Measurements from ENCODE around the gene KATNIP.
A peak's percentile ranks its signal among the peaks of the same experiment; 100 is the strongest.

The KATNIP gene

GRCh38 chr16:27549746-27550581 lies at the start of gene KATNIP, which contains the start of gene GTF3C1:
Gene KATNIP, plus strand, starts transcription at chr16:27550144. Its CDS starts 27 bp downstream, at chr16:27550171.
Gene GTF3C1, minus strand, starts transcription at chr16:27549913. Its CDS starts 23 bp downstream, at chr16:27549890.
- DNase-seq (ENCODE audit: low read depth) = peak; percentile 100

- no peak for DNase-seq (ENCODE audit: low read depth)
These were observed 49.1 kb upstream of the KATNIP start for GRCh38 chr16:27500801-27501200.

GRCh38 chr16:27503662-27504061 lies 46.3 kb upstream of the KATNIP start:
- no peak for DNase-seq (ENCODE audit: low read depth)

- no peak for DNase-seq (ENCODE audit: low read depth)
These were observed 44.4 kb upstream of the KATNIP start for GRCh38 chr16:27505297-27506236.

- no peak for DNase-seq (ENCODE audit: low read depth)
These were observed 43.2 kb upstream of the KATNIP start for GRCh38 chr16:27506771-27507170.

- no peak for DNase-seq (ENCODE audit: low read depth)
These were observed 41.5 kb upstream of the KATNIP start for GRCh38 chr16:27508476-27508875.

- DNase-seq (ENCODE audit: low read depth) = no peak
These were observed 38.1 kb upstream of the KATNIP start for GRCh38 chr16:27511657-27512448.

GRCh38 chr16:27514806-27515205 lies 35.1 kb upstream of the KATNIP start:
- no peak for DNase-seq (ENCODE audit: low read depth)

GRCh38 chr16:27515874-27516353 lies 34.0 kb upstream of the KATNIP start:
- no peak for DNase-seq (ENCODE audit: low read depth)

GRCh38 chr16:27516365-27516764 lies 33.6 kb upstream of the KATNIP start:
- no peak for DNase-seq (ENCODE audit: low read depth)

- DNase-seq (ENCODE audit: low read depth) = no peak
These were observed 32.3 kb upstream of the KATNIP start for GRCh38 chr16:27517664-27518063.

- DNase-seq (ENCODE audit: low read depth) = no peak
These were observed 31.7 kb upstream of the KATNIP start for GRCh38 chr16:27518226-27518625.

- DNase-seq (ENCODE audit: low read depth) = no peak
These were observed 28.8 kb upstream of the KATNIP start for GRCh38 chr16:27520982-27521673.

- no peak for DNase-seq (ENCODE audit: low read depth)
These were observed 27.7 kb upstream of the KATNIP start for GRCh38 chr16:27522173-27522707.

GRCh38 chr16:27526180-27526579 lies 23.8 kb upstream of the KATNIP start:
- no peak for DNase-seq (ENCODE audit: low read depth)

GRCh38 chr16:27528294-27528693 lies 21.6 kb upstream of the KATNIP start:
- no peak for DNase-seq (ENCODE audit: low read depth)

GRCh38 chr16:27529962-27530361 lies 20.0 kb upstream of the KATNIP start:
- DNase-seq (ENCODE audit: low read depth) = no peak

GRCh38 chr16:27531186-27531585 lies 18.8 kb upstream of the KATNIP start:
- no peak for DNase-seq (ENCODE audit: low read depth)

GRCh38 chr16:27531826-27532800 lies 17.8 kb upstream of the KATNIP start:
- no peak for DNase-seq (ENCODE audit: low read depth)

GRCh38 chr16:27534256-27534655 lies 15.7 kb upstream of the KATNIP start:
- DNase-seq (ENCODE audit: low read depth) = no peak

Measured in stimulated activated CD8-positive, alpha-beta memory T cell treated with anti-CD3 and anti-CD28 coated beads, Interleukin-7, amount 100 ng/mL, for 24 hours (primary cell).